OCI-LY7 (cell line): ENCODE data around the gene SGPL1. TPM values are rescaled to one million over a fixed set of nuclear protein-coding genes. Genes with fewer than 3 reads are reported as not detected.

Source experiments
- BruUV-seq: library from RNA; stranded (reverse); fragments of 400-500 nt; replicated peaks from 2 replicates; lab custom pipeline; 2021; lab: Mats Ljungman, UMichigan
- CTCF ChIA-PET: fragments of 300-600 bp; sonication (Branson Sonifier 250); formaldehyde crosslinking; loops from one replicate; lab custom pipeline; 2022; ENCODE audit warnings: antibody characterized with exemption; ENCODE audit not compliant: unreplicated experiment; lab: Charles Lee
- POLR2A ChIA-PET: fragments of 300-600 bp; sonication (Branson Sonifier 250); formaldehyde crosslinking; loops from one replicate; lab custom pipeline; 2022; ENCODE audit warnings: antibody characterized with exemption; lab: Charles Lee
- DNase-seq: peaks from one replicate; pipeline ENCODE4 v3.0.0-alpha.2; 2015; ENCODE audit warnings: low spot score
- H2AFZ ChIP-seq: fragments of 200-600 bp; sonication (generic), shearing (Covaris generic); 2 replicates; pipeline ENCODE4 v1.6.1; 2014; ENCODE audit warnings: mild to moderate bottlenecking, antibody characterized with exemption, low read length, moderate library complexity
- H3K27ac ChIP-seq: fragments of 200-600 bp; sonication (generic); 2 replicates; pipeline ENCODE4 v1.5.1; 2014; ENCODE audit warnings: mixed run types, low read depth, mild to moderate bottlenecking, moderate library complexity, low read length, inconsistent platforms; ENCODE audit not compliant: poor library complexity, severe bottlenecking
- H3K36me3 ChIP-seq: fragments of 200-600 bp; sonication (generic); 2 replicates; pipeline ENCODE4 v1.6.1; 2014; ENCODE audit warnings: mild to moderate bottlenecking, antibody characterized with exemption, low read length, moderate library complexity, mixed read lengths; ENCODE audit not compliant: insufficient read depth
- H3K4me1 ChIP-seq: fragments of 200-600 bp; sonication (generic); 2 replicates; pipeline ENCODE4 v1.5.1; 2014; ENCODE audit warnings: mild to moderate bottlenecking, low read length; ENCODE audit not compliant: insufficient read depth, poor library complexity, severe bottlenecking
- H3K4me2 ChIP-seq: fragments of 200-600 bp; sonication (generic); 2 replicates; pipeline ENCODE4 v1.6.1; 2014; ENCODE audit warnings: mild to moderate bottlenecking, low read length
- H3K4me3 ChIP-seq: fragments of 200-600 bp; sonication (generic); 2 replicates; pipeline ENCODE4 v1.5.1; 2014; ENCODE audit warnings: mild to moderate bottlenecking, low read depth, low read length; ENCODE audit not compliant: poor library complexity, severe bottlenecking
- H3K79me2 ChIP-seq: fragments of 200-600 bp; sonication (generic); 2 replicates; pipeline ENCODE4 v1.6.1; 2016; ENCODE audit warnings: low read depth, mild to moderate bottlenecking, low read length, moderate library complexity, mixed read lengths; ENCODE audit not compliant: insufficient read depth
- H3K9me2 ChIP-seq: fragments of 200-600 bp; sonication (generic); 2 replicates; pipeline ENCODE4 v1.6.1; 2016; ENCODE audit warnings: mild to moderate bottlenecking, low read length, mixed read lengths; ENCODE audit not compliant: insufficient read depth
- H3K9me3 ChIP-seq: fragments of 200-600 bp; sonication (generic); 2 replicates; pipeline ENCODE4 v1.6.1; 2014; ENCODE audit warnings: mild to moderate bottlenecking, mixed run types, low read length, mixed read lengths
- H4K20me1 ChIP-seq: fragments of 200-600 bp; sonication (generic); 2 replicates; pipeline ENCODE4 v1.6.1; 2014; ENCODE audit warnings: mild to moderate bottlenecking, antibody characterized with exemption, low read length, moderate library complexity, mixed read lengths; ENCODE audit not compliant: insufficient read depth
- EZH2phosphoT487 ChIP-seq: fragments of 200-600 bp; sonication (generic); IDR thresholded peaks from 2 replicates; pipeline ENCODE4 v1.6.1; 2018; ENCODE audit warnings: low read depth, borderline replicate concordance, mild to moderate bottlenecking, mixed run types, antibody characterized with exemption, low read length, moderate library complexity, mixed read lengths
- intact Hi-C: fragments of 100-400 bp; cut with micrococcal nuclease; formaldehyde crosslinking; loops from one replicate; pipeline ENCODE4 v1.10.0; 2022; ENCODE audit not compliant: unreplicated experiment
- total RNA-seq, 2 experiments: library from RNA; depleted of rRNA in 1 of 2; stranded (reverse); fragments of >200 nt in 1 of 2; shearing (Covaris generic) in 1 of 2; gene quantifications; 2 replicates each; pipeline ENCODE4 v1.2.3, GENCODE V29; 2014 to 2022
- TF ChIP-seq, protein P1 (sequence below): fragments of 200-600 bp; sonication (generic); conservative IDR thresholded peaks from 2 replicates; pipeline ENCODE4 v1.5.1; 2014; ENCODE audit warnings: mild to moderate bottlenecking, antibody characterized with exemption, low read length, moderate library complexity, mixed read lengths

The SGPL1 gene
- total RNA-seq, 2 experiments from 2014 or later = 11.7 to 25.1 TPM

DNA sequence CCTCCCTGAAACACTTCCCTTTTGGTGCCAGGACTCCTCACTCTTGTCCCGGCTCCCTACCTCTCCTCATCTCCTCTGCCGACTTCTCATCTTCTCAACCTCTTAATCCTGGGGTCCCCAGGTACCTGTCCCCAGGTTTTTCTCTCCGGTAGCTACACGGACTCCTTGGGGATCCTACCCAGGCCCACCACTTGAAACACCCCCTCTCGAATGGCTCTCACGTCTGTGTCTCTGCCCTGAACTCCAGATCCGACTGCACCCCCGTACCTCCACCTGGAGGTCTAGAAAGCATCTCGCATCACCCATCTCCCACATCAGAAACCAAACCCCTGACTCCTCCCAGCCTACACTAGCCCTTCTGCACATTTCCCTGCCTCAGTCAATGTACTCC lies 35.4 kb upstream of the SGPL1 start:
- DNase-seq = no peak
- Histone ChIP-seq H3K9me3 (no peaks in the 10 kb centered on the region), H4K20me1 (no peaks in the 10 kb centered on the region), H3K4me2 (no peak overlapping the region), H3K27ac (no peak overlapping the region), H2AFZ (no peak overlapping the region), H3K79me2 (no peaks in the 10 kb centered on the region), H3K4me3 (no peak overlapping the region), H3K4me1 (no peaks in the 10 kb centered on the region), H3K9me2 (no peaks in the 10 kb centered on the region), H3K36me3 (no peaks in the 10 kb centered on the region)
- BruUV-seq = no TSS peak
- CTCF ChIA-PET = no interaction called here
- intact Hi-C loops = no loop called here
- TF ChIP-seq EZH2phosphoT487 = no peak
- TF ChIP-seq, protein P1, sequence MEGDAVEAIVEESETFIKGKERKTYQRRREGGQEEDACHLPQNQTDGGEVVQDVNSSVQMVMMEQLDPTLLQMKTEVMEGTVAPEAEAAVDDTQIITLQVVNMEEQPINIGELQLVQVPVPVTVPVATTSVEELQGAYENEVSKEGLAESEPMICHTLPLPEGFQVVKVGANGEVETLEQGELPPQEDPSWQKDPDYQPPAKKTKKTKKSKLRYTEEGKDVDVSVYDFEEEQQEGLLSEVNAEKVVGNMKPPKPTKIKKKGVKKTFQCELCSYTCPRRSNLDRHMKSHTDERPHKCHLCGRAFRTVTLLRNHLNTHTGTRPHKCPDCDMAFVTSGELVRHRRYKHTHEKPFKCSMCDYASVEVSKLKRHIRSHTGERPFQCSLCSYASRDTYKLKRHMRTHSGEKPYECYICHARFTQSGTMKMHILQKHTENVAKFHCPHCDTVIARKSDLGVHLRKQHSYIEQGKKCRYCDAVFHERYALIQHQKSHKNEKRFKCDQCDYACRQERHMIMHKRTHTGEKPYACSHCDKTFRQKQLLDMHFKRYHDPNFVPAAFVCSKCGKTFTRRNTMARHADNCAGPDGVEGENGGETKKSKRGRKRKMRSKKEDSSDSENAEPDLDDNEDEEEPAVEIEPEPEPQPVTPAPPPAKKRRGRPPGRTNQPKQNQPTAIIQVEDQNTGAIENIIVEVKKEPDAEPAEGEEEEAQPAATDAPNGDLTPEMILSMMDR = no peak
- POLR2A ChIA-PET = no interaction called here

- ChIA-PET POLR2A (no interaction called here), CTCF (no interaction called here)
- Histone ChIP-seq H3K9me3 (no peaks in the 10 kb centered on the region), H4K20me1 (no peaks in the 10 kb centered on the region), H3K4me2 (no peak overlapping the region), H3K9me2 (no peaks in the 10 kb centered on the region), H3K79me2 (no peaks in the 10 kb centered on the region), H3K27ac (no peak overlapping the region), H3K4me1 (no peaks in the 10 kb centered on the region), H3K36me3 (no peaks in the 10 kb centered on the region), H2AFZ (no peak overlapping the region), H3K4me3 (no peak overlapping the region)
- DNase-seq = no peak
- intact Hi-C loops = no loop called here
- TF ChIP-seq, protein P1 = no peak
- no peak for TF ChIP-seq EZH2phosphoT487
- BruUV-seq = no TSS peak
These were observed 35.0 kb upstream of the SGPL1 start for GRCh38 chr10:70780772-70781171.

- Histone ChIP-seq H3K4me1 (no peaks in the 10 kb centered on the region), H3K79me2 (no peaks in the 10 kb centered on the region), H3K27ac (no peak overlapping the region), H3K9me3 (no peaks in the 10 kb centered on the region), H3K36me3 (no peaks in the 10 kb centered on the region), H3K4me3 (no peak overlapping the region), H3K9me2 (no peaks in the 10 kb centered on the region), H3K4me2 (no peak overlapping the region), H4K20me1 (no peaks in the 10 kb centered on the region), H2AFZ (no peak overlapping the region)
- BruUV-seq = no TSS peak
- TF ChIP-seq EZH2phosphoT487 = no peak
- TF ChIP-seq, protein P1 = no peak
- ChIA-PET POLR2A (interaction anchor here (0.6 kb wide), 1 partner anchor 99 kb away, joined by 4 read pairs; no protein-coding TSS in a partner anchor), CTCF (no interaction called here)
- no peak for DNase-seq
- intact Hi-C loops = no loop called here
These were observed 34.2 kb upstream of the SGPL1 start for GRCh38 chr10:70781461-70782051.
